Suprapubic skin (tissue), 4 donors: ENCODE data around the gene ROBO1.

ENCODE experiments used
- CTCF ChIP-seq, 2 donors: fragments of 200-600 bp in 1 of 2; fragments of 450-650 bp in 1 of 2; sonication (generic) in 1 of 2; IDR thresholded peaks; one replicate each; pipeline ENCODE4 v1.5.1; 2016 to 2019; ENCODE audit warnings: antibody characterized with exemption in 2 of 2, mild to moderate bottlenecking in 1 of 2, moderate library complexity in 1 of 2
- EP300 ChIP-seq: sonication (generic); formaldehyde crosslinking; IDR thresholded peaks from one replicate; pipeline ENCODE4 v1.6.1; 2017; ENCODE audit warnings: antibody characterized with exemption
- POLR2A ChIP-seq, 2 donors: fragments of 450-650 bp; IDR thresholded peaks; one replicate each; pipeline ENCODE4 v1.6.1; 2017; ENCODE audit warnings: antibody characterized with exemption in 2 of 2, mild to moderate bottlenecking in 2 of 2, moderate library complexity in 2 of 2
- POLR2AphosphoS5 ChIP-seq, 3 donors: sonication (generic); formaldehyde crosslinking; IDR thresholded peaks; one replicate each; pipeline ENCODE4 v1.6.1; 2017; ENCODE audit warnings: antibody characterized with exemption in 3 of 3

- no peak for TF ChIP-seq CTCF (IDR thresholded peaks at IDR 0.05)
- no peak for TF ChIP-seq EP300
- no peak for TF ChIP-seq POLR2A (IDR thresholded peaks at IDR 0.05)
- no peak for TF ChIP-seq POLR2AphosphoS5 (IDR thresholded peaks at IDR 0.05)
Measured at GRCh38 chr3:78632925-78633553, 1134.8 kb downstream of the ROBO1 start.
